ENCODE results near the gene ADARB1. TPM values are rescaled to one million over a fixed set of nuclear protein-coding genes. Genes with fewer than 3 reads are reported as not detected.

Gene ADARB1
- polyA plus RNA-seq, 1 of the 3 experiments (the other 2 are of a cell fraction): 7.8 TPM

DNA sequence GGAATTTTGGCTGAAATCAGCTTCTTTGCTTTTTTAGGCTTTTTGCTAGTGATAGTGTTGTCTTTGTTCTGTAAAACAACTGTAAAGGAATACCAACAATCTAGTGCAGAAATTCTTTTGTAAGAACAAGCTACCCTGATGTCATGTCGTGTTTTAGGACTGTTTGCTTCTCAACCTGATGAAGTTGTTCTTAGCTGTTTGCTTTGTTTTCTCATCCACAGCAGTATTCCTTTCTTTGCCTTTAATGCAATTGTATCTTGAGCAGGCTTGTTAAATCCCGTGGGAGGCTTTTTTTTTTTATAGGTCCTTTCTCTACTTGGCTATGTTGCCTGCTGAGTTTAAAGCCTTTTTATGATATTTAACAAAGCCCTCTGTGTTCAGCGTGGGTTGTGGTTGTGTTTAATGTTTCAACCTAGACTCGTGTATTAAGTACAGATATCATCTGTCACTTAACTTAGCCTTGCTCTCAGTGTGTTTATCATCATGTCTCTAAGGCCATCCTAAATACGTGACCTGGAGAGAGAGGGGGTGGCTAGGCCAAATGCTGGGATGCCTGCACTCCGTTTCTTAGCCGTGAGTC, 31.6 kb downstream of the ADARB1 start:
- Histone ChIP-seq H4K20me1 (ENCODE audit: insufficient read depth) (no peaks in the 10 kb centered on the region), H3K79me2 (ENCODE audit: insufficient read depth) (peaks cover 15% of the 10 kb centered on the region), H3K4me1 (ENCODE audit: control insufficient read depth in 1 of 2, insufficient read depth in 2 of 2, low read depth in 1 of 2, low read length in 1 of 2) (peaks cover 20 to 26% of the 10 kb centered on the region in 2 experiments; a peak in 2 of 4 replicates), H3K27me3 (ENCODE audit: insufficient read depth) (no peaks in the 10 kb centered on the region), H3F3A (replicated peaks; ENCODE audit: insufficient read depth) (peaks cover 9% of the 10 kb centered on the region), H3K9me3 (no peaks in the 10 kb centered on the region), H2AFZ (ENCODE audit: low read depth) (no peak overlapping the region), H3K27ac (ENCODE audit: low read depth in 2 of 2, low read length in 1 of 2) (no peak overlapping the region), H3K36me3 (replicated peaks in 1 of 2; ENCODE audit: control insufficient read depth in 1 of 2, insufficient read depth in 2 of 2, low read length in 1 of 2) (no peaks in the 10 kb centered on the region), H3K9ac (no peak overlapping the region), H3K4me2 (no peak overlapping the region), H3K4me3 (ENCODE audit: low read depth in 2 of 2, low read length in 1 of 2) (no peak overlapping the region), H3K9me2 (no peaks in the 10 kb centered on the region)
- ChIA-PET POLR2A (no interaction called here), CTCF (interaction anchor here (0.6 to 6.7 kb wide), 8 partner anchors 9 to 536 kb away, joined by 3 to 46 read pairs (median 5); no protein-coding TSS in a partner anchor)
- TF ChIP-seq RCOR1 (IDR thresholded peaks at IDR 0.05; ENCODE audit: low read length): no peak
- no peak for TF ChIP-seq MXI1 (IDR thresholded peaks at IDR 0.05; ENCODE audit: low read depth, low read length)
- TF ChIP-seq, protein P1, sequence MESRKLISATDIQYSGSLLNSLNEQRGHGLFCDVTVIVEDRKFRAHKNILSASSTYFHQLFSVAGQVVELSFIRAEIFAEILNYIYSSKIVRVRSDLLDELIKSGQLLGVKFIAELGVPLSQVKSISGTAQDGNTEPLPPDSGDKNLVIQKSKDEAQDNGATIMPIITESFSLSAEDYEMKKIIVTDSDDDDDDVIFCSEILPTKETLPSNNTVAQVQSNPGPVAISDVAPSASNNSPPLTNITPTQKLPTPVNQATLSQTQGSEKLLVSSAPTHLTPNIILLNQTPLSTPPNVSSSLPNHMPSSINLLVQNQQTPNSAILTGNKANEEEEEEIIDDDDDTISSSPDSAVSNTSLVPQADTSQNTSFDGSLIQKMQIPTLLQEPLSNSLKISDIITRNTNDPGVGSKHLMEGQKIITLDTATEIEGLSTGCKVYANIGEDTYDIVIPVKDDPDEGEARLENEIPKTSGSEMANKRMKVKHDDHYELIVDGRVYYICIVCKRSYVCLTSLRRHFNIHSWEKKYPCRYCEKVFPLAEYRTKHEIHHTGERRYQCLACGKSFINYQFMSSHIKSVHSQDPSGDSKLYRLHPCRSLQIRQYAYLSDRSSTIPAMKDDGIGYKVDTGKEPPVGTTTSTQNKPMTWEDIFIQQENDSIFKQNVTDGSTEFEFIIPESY (IDR thresholded peaks at IDR 0.05; ENCODE audit: borderline replicate concordance, low read depth): no peak
- no peak for TF ChIP-seq TAF1 (IDR thresholded peaks at IDR 0.05; ENCODE audit: borderline replicate concordance, low read depth, low read length)
- TF ChIP-seq TCF12 (IDR thresholded peaks at IDR 0.05): no peak
- TF ChIP-seq CHD2 (IDR thresholded peaks at IDR 0.05; ENCODE audit: low read length, partially characterized antibody): no peak
- no peak for TF ChIP-seq USF2 (IDR thresholded peaks at IDR 0.05; ENCODE audit: borderline replicate concordance, low read depth, low read length)
- no peak for TF ChIP-seq JUND (IDR thresholded peaks at IDR 0.05)
- no peak for TF ChIP-seq NRF1 (IDR thresholded peaks at IDR 0.05; ENCODE audit: low read depth, low read length)
- TF ChIP-seq, protein P2, sequence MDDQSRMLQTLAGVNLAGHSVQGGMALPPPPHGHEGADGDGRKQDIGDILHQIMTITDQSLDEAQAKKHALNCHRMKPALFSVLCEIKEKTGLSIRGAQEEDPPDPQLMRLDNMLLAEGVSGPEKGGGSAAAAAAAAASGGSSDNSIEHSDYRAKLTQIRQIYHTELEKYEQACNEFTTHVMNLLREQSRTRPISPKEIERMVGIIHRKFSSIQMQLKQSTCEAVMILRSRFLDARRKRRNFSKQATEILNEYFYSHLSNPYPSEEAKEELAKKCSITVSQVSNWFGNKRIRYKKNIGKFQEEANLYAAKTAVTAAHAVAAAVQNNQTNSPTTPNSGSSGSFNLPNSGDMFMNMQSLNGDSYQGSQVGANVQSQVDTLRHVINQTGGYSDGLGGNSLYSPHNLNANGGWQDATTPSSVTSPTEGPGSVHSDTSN (IDR thresholded peaks at IDR 0.05): no peak
- TF ChIP-seq SIN3A (IDR thresholded peaks at IDR 0.05; ENCODE audit: borderline replicate concordance, low read depth, low read length): no peak
- no peak for TF ChIP-seq FOXJ3 (CRISPR knock-in tag; IDR thresholded peaks at IDR 0.05)
- no peak for TF ChIP-seq RAD21 (IDR thresholded peaks at IDR 0.05; ENCODE audit: low read length)
- TF ChIP-seq, protein P3, sequence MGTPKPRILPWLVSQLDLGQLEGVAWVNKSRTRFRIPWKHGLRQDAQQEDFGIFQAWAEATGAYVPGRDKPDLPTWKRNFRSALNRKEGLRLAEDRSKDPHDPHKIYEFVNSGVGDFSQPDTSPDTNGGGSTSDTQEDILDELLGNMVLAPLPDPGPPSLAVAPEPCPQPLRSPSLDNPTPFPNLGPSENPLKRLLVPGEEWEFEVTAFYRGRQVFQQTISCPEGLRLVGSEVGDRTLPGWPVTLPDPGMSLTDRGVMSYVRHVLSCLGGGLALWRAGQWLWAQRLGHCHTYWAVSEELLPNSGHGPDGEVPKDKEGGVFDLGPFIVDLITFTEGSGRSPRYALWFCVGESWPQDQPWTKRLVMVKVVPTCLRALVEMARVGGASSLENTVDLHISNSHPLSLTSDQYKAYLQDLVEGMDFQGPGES (IDR thresholded peaks at IDR 0.05; ENCODE audit: low read depth, low read length): no peak
- TF ChIP-seq RFX5 (IDR thresholded peaks at IDR 0.05; ENCODE audit: low read length): no peak
- no peak for DNase-seq
- WGBS (ENCODE audit: low lambda C conversion rate): 85% methylated on average over 7 of the region's 7 CpGs
